ENCODE results near the gene IL12RB1. TPM values are rescaled to one million over a fixed set of nuclear protein-coding genes. Genes with fewer than 3 reads are reported as not detected.

The IL12RB1 gene
- total and polyA plus RNA-seq, 2 donors (not counting 1 experiment from before 2014, with no cell fraction given) = 0.50 to 0.75 TPM

GRCh38 chr19:18128044-18128443, 41.3 kb upstream of the IL12RB1 start:
- Histone ChIP-seq H3K9me3 (ENCODE audit: control insufficient read depth, insufficient read depth, low read depth, low read length) (no peaks in the 10 kb centered on the region), H4K20me1 (ENCODE audit: control insufficient read depth, extremely low read depth, insufficient read depth, low read length) (no peaks in the 10 kb centered on the region), H3K9ac (ENCODE audit: insufficient read depth, low read length) (no peak overlapping the region), H3K4me3 (replicated peaks in 1 of 4; ENCODE audit: control extremely low read depth in 1 of 4, insufficient read depth in 1 of 4, low read depth in 3 of 4, low read length in 4 of 4) (no peak overlapping the region), H2AFZ (ENCODE audit: low read length) (no peak overlapping the region), H3K27me3 (ENCODE audit: control insufficient read depth, insufficient read depth, low read length) (no peaks in the 10 kb centered on the region), H3K36me3 (ENCODE audit: control insufficient read depth, insufficient read depth, low read length) (peaks cover 10% of the 10 kb centered on the region), H3K4me1 (ENCODE audit: control insufficient read depth, extremely low read depth, insufficient read depth, low read length) (no peaks in the 10 kb centered on the region), H3K79me2 (ENCODE audit: control insufficient read depth, insufficient read depth, low read length) (no peaks in the 10 kb centered on the region), H3K27ac (ENCODE audit: insufficient read depth, low read length) (no peak overlapping the region), H3K4me2 (ENCODE audit: extremely low read depth, insufficient read depth, low read length) (no peak overlapping the region)
- no peak for DNase-seq (ENCODE audit: low read depth in 2 of 2)
- TF ChIP-seq CTCF (conservative IDR thresholded peaks at IDR 0.05 in 1 of 2, IDR thresholded peaks at IDR 0.05 in 1 of 2; ENCODE audit: low read depth in 1 of 2, low read length in 2 of 2) (no peak), EZH2 (IDR thresholded peaks at IDR 0.05; ENCODE audit: low read length, missing control alignments) (no peak)

- Histone ChIP-seq H3K9me3 (ENCODE audit: control insufficient read depth, insufficient read depth, low read depth, low read length) (no peaks in the 10 kb centered on the region), H3K27ac (ENCODE audit: insufficient read depth, low read length) (no peak overlapping the region), H3K79me2 (ENCODE audit: control insufficient read depth, insufficient read depth, low read length) (no peaks in the 10 kb centered on the region), H3K4me1 (ENCODE audit: control insufficient read depth, extremely low read depth, insufficient read depth, low read length) (no peaks in the 10 kb centered on the region), H3K4me3 (replicated peaks in 1 of 4; ENCODE audit: control extremely low read depth in 1 of 4, insufficient read depth in 1 of 4, low read depth in 3 of 4, low read length in 4 of 4) (no peak overlapping the region), H2AFZ (ENCODE audit: low read length) (no peak overlapping the region), H3K9ac (ENCODE audit: insufficient read depth, low read length) (no peak overlapping the region), H3K36me3 (ENCODE audit: control insufficient read depth, insufficient read depth, low read length) (peaks cover 10% of the 10 kb centered on the region), H3K4me2 (ENCODE audit: extremely low read depth, insufficient read depth, low read length) (no peak overlapping the region), H3K27me3 (ENCODE audit: control insufficient read depth, insufficient read depth, low read length) (no peaks in the 10 kb centered on the region), H4K20me1 (ENCODE audit: control insufficient read depth, extremely low read depth, insufficient read depth, low read length) (no peaks in the 10 kb centered on the region)
- no peak for DNase-seq (ENCODE audit: low read depth in 2 of 2)
- TF ChIP-seq EZH2 (IDR thresholded peaks at IDR 0.05; ENCODE audit: low read length, missing control alignments) = no peak
- no peak for TF ChIP-seq CTCF (conservative IDR thresholded peaks at IDR 0.05 in 1 of 2, IDR thresholded peaks at IDR 0.05 in 1 of 2; ENCODE audit: low read depth in 1 of 2, low read length in 2 of 2)
These were observed 39.4 kb upstream of the IL12RB1 start for GRCh38 chr19:18126097-18126496.

GRCh38 chr19:18123819-18124218, 37.1 kb upstream of the IL12RB1 start:
- Histone ChIP-seq H3K27ac (ENCODE audit: insufficient read depth, low read length) (no peak overlapping the region), H3K27me3 (ENCODE audit: control insufficient read depth, insufficient read depth, low read length) (no peaks in the 10 kb centered on the region), H2AFZ (ENCODE audit: low read length) (no peak overlapping the region), H3K4me2 (ENCODE audit: extremely low read depth, insufficient read depth, low read length) (no peak overlapping the region), H3K4me1 (ENCODE audit: control insufficient read depth, extremely low read depth, insufficient read depth, low read length) (peaks cover 4% of the 10 kb centered on the region), H3K36me3 (ENCODE audit: control insufficient read depth, insufficient read depth, low read length) (peaks cover 10% of the 10 kb centered on the region), H3K9me3 (ENCODE audit: control insufficient read depth, insufficient read depth, low read depth, low read length) (no peaks in the 10 kb centered on the region), H4K20me1 (ENCODE audit: control insufficient read depth, extremely low read depth, insufficient read depth, low read length) (no peaks in the 10 kb centered on the region), H3K9ac (ENCODE audit: insufficient read depth, low read length) (no peak overlapping the region), H3K4me3 (replicated peaks in 1 of 4; ENCODE audit: control extremely low read depth in 1 of 4, insufficient read depth in 1 of 4, low read depth in 3 of 4, low read length in 4 of 4) (no peak overlapping the region), H3K79me2 (ENCODE audit: control insufficient read depth, insufficient read depth, low read length) (no peaks in the 10 kb centered on the region)
- TF ChIP-seq CTCF (conservative IDR thresholded peaks at IDR 0.05 in 1 of 2, IDR thresholded peaks at IDR 0.05 in 1 of 2; ENCODE audit: low read depth in 1 of 2, low read length in 2 of 2) (no peak), EZH2 (IDR thresholded peaks at IDR 0.05; ENCODE audit: low read length, missing control alignments) (no peak)
- no peak for DNase-seq (ENCODE audit: low read depth in 2 of 2)

All from fibroblast of lung (primary cell).